Endodermal cell (in vitro differentiated cells): ENCODE results near the gene CTNS. TPM values are rescaled to one million over a fixed set of nuclear protein-coding genes. Genes with fewer than 3 reads are reported as not detected.

Source experiments
- DNase-seq: peaks from one replicate; pipeline ENCODE4 v3.0.0-alpha.2; 2017
- H3K27ac ChIP-seq: 2 replicates; pipeline ENCODE4 v1.5.1; 2013; ENCODE audit warnings: mild to moderate bottlenecking, low read depth, low read length, moderate library complexity
- H3K27me3 ChIP-seq: 2 replicates; pipeline ENCODE4 v1.6.1; 2013; ENCODE audit warnings: mild to moderate bottlenecking, low read length, moderate library complexity; ENCODE audit not compliant: insufficient read depth, control insufficient read depth, poor library complexity, severe bottlenecking
- H3K36me3 ChIP-seq: 2 replicates; pipeline ENCODE4 v1.7.0; 2013; ENCODE audit warnings: mild to moderate bottlenecking, low read length, moderate library complexity; ENCODE audit not compliant: control insufficient read depth, insufficient read depth
- H3K4me1 ChIP-seq: one replicate; pipeline ENCODE4 v1.7.0; 2013; ENCODE audit warnings: low read length; ENCODE audit not compliant: control insufficient read depth, insufficient read depth
- H3K4me3 ChIP-seq: 2 replicates; pipeline ENCODE4 v1.5.1; 2013; ENCODE audit warnings: mild to moderate bottlenecking, low read length, moderate library complexity
- H3K9ac ChIP-seq: 2 replicates; pipeline ENCODE4 v1.6.1; 2013; ENCODE audit warnings: mild to moderate bottlenecking, low read length, moderate library complexity; ENCODE audit not compliant: poor library complexity, severe bottlenecking; ENCODE audit errors: extremely low read depth
- H3K9me3 ChIP-seq: 2 replicates; pipeline ENCODE4 v1.6.1; 2013; ENCODE audit warnings: mild to moderate bottlenecking, low read length, moderate library complexity; ENCODE audit not compliant: control insufficient read depth
- H3K27ac Mint-ChIP-seq: 2 replicates; pipeline ENCODE4 v1.8.0; 2020; ENCODE audit warnings: mixed read lengths
- H3K27me3 Mint-ChIP-seq: 2 replicates; pipeline ENCODE4 v1.8.0; 2021; ENCODE audit warnings: mild to moderate bottlenecking, mixed read lengths; ENCODE audit not compliant: insufficient read depth
- H3K36me3 Mint-ChIP-seq: 2 replicates; pipeline ENCODE4 v1.8.0; 2020; ENCODE audit warnings: low read depth, mixed read lengths
- H3K4me1 Mint-ChIP-seq: 2 replicates; pipeline ENCODE4 v1.8.0; 2020; ENCODE audit warnings: mixed read lengths
- H3K4me3 Mint-ChIP-seq: 2 replicates; pipeline ENCODE4 v1.8.0; 2020; ENCODE audit warnings: mild to moderate bottlenecking, moderate library complexity, mixed read lengths
- H3K9me3 Mint-ChIP-seq: 2 replicates; pipeline ENCODE4 v1.8.0; 2020; ENCODE audit warnings: mild to moderate bottlenecking, mixed read lengths
- CTCF ChIP-seq: fragments of 200-600 bp; sonication (generic); conservative IDR thresholded peaks from 2 replicates; pipeline ENCODE4 v1.5.0; 2021; ENCODE audit warnings: antibody characterized with exemption, mild to moderate bottlenecking
- WGBS, 2 experiments: methylation state at CpG; one replicate each; pipeline versions ENCODE4 v1.1.5 to v1.1.7; 2013; ENCODE audit warnings: missing lambda C conversion rate in 2 of 2, mixed read lengths in 1 of 2; ENCODE audit not compliant: insufficient coverage in 1 of 2, insufficient read length in 1 of 2; 5-methylcytosine and 5-hydroxymethylcytosine counted together
- total RNA-seq, 2 donors: library from RNA; stranded (reverse); fragmentation: NEBNext Ultra II Directional in 1 of 2; extraction: Animal tissue kit (Norgen Biotek cat#: 25700) in 1 of 2; gene quantifications; 2 replicates in 1 of 2; 3 replicates in 1 of 2; pipeline ENCODE4 v1.2.1, GENCODE V29; 2021

The CTNS gene
- total RNA-seq, 2 donors from 2014 or later, result 17.2 to 18.8 TPM

DNA sequence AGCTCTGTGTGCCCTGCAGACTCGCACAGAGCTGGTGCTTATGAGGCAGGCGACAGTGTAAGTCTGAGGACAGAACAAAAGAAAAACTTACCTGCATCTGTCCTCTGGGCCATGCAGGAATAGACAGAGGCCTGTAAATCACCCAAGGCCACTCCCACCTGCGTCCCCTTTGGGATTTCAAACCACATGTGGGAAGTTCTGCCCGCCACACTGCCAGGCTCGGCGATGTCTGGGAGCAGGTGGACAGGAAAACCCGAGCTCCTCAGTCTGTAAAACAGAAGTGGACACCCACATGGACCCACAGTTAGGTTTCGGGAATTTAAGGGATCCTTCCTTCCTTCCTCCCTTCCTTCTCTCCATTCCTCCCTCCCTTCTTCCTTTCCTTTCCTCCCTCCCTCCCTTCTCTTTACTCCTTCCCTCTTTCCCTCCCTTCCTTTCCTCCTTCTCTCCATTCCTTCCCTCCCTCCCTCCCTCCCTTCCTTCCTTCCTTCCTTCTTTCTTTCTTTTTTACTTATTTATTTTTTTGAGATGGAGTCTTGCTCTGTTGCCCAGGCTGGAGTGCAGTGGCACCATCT is 15.3 kb upstream of the CTNS start:
- WGBS, 2 experiments, result 93 to 98% methylated on average over 8 of the region's 8 CpGs
- Histone ChIP-seq H3K27ac (no peak overlapping the region), H3K4me1 (no peaks in the 10 kb centered on the region), H3K9ac (no peak overlapping the region), H3K27me3 (no peaks in the 10 kb centered on the region), H3K9me3 (peaks cover 20% of the 10 kb centered on the region), H3K36me3 (peaks cover 76% of the 10 kb centered on the region), H3K4me3 (no peak overlapping the region)
- peaks cover 9% of the 10 kb centered on the region for H3K9me3 Mint-ChIP-seq
- H3K27ac Mint-ChIP-seq, result no peak overlapping the region
- DNase-seq, result no peak
- no peaks in the 10 kb centered on the region for H3K27me3 Mint-ChIP-seq
- H3K4me1 Mint-ChIP-seq, result no peaks in the 10 kb centered on the region
- H3K4me3 Mint-ChIP-seq, result no peak overlapping the region
- peaks cover 79% of the 10 kb centered on the region for H3K36me3 Mint-ChIP-seq
- no peak for TF ChIP-seq CTCF

GRCh38 chr17:3622977-3623594 is 13.5 kb upstream of the CTNS start:
- DNase-seq, result no peak
- Mint-ChIP-seq H3K9me3 (peaks cover 2% of the 10 kb centered on the region), H3K4me1 (no peaks in the 10 kb centered on the region), H3K27me3 (no peaks in the 10 kb centered on the region), H3K4me3 (no peak overlapping the region), H3K27ac (no peak overlapping the region), H3K36me3 (peaks cover 75% of the 10 kb centered on the region)
- no peak for TF ChIP-seq CTCF
- H3K9me3 ChIP-seq, result peaks cover 8% of the 10 kb centered on the region
- WGBS, 2 experiments, result 95 to 97% methylated on average over 14 to 16 of the region's 16 CpGs
- no peak overlapping the region for H3K4me3 ChIP-seq
- H3K27me3 ChIP-seq, result no peaks in the 10 kb centered on the region
- no peaks in the 10 kb centered on the region for H3K4me1 ChIP-seq
- no peak overlapping the region for H3K27ac ChIP-seq
- peaks cover 76% of the 10 kb centered on the region for H3K36me3 ChIP-seq
- H3K9ac ChIP-seq, result no peak overlapping the region

- Histone ChIP-seq H3K9ac (no peak overlapping the region), H3K4me3 (no peak overlapping the region), H3K4me1 (no peaks in the 10 kb centered on the region), H3K27me3 (no peaks in the 10 kb centered on the region), H3K9me3 (no peaks in the 10 kb centered on the region), H3K36me3 (peaks cover 66% of the 10 kb centered on the region), H3K27ac (no peak overlapping the region)
- Mint-ChIP-seq H3K36me3 (peaks cover 70% of the 10 kb centered on the region), H3K4me3 (no peak overlapping the region), H3K27ac (no peak overlapping the region), H3K9me3 (no peaks in the 10 kb centered on the region), H3K4me1 (no peaks in the 10 kb centered on the region), H3K27me3 (no peaks in the 10 kb centered on the region)
- no peak for DNase-seq
- no peak for TF ChIP-seq CTCF
- 88 to 93% methylated on average over 12 to 16 of the region's 16 CpGs for WGBS, 2 experiments
Observed at GRCh38 chr17:3626831-3627768, 9.5 kb upstream of the CTNS start.
